GM19043 (cell line): ENCODE measurements around the gene HOXA3.
A peak's percentile ranks its signal among the peaks of the same experiment; 100 is the strongest.

ENCODE experiments used
- ATAC-seq: cut with Tn5 transposase; IDR thresholded peaks from one replicate; pipeline ENCODE4 v1.9.1; 2021; ENCODE audit warnings: low read depth; ENCODE audit not compliant: unreplicated experiment

HOXA3 gene

GRCh38 chr7:27131390-27131819 lies 21.0 kb downstream of the HOXA3 start:
- no peak for ATAC-seq

- ATAC-seq: peak; percentile 77
These were observed 21.6 kb downstream of the HOXA3 start, which contains the start of gene HOXA4 for GRCh38 chr7:27130540-27131389. HOXA4 (minus strand) TSS chr7:27130757; CDS start chr7:27130733, 24 bp downstream.

GRCh38 chr7:27129729-27130539 lies 22.4 kb downstream of the HOXA3 start:
- ATAC-seq: no peak

- no peak for ATAC-seq
These were observed 23.3 kb downstream of the HOXA3 start for GRCh38 chr7:27128776-27129728.

GRCh38 chr7:27128034-27128433 lies 24.3 kb downstream of the HOXA3 start:
- no peak for ATAC-seq

GRCh38 chr7:27126596-27127327 lies 25.6 kb downstream of the HOXA3 start:
- ATAC-seq: no peak

GRCh38 chr7:27125986-27126394 lies 26.4 kb downstream of the HOXA3 start:
- ATAC-seq: no peak

- no peak for ATAC-seq
These were observed 27.3 kb downstream of the HOXA3 start for GRCh38 chr7:27124902-27125689.

- no peak for ATAC-seq
These were observed 28.1 kb downstream of the HOXA3 start for GRCh38 chr7:27124096-27124901.

- no peak for ATAC-seq
These were observed 28.8 kb downstream of the HOXA3 start for GRCh38 chr7:27123477-27124053.

- ATAC-seq: no peak
These were observed 29.3 kb downstream of the HOXA3 start for GRCh38 chr7:27123007-27123476.

- no peak for ATAC-seq
These were observed 30.1 kb downstream of the HOXA3 start for GRCh38 chr7:27122077-27122910.

- no peak for ATAC-seq
These were observed 30.7 kb downstream of the HOXA3 start for GRCh38 chr7:27121684-27122076.

GRCh38 chr7:27119412-27119911 lies 32.9 kb downstream of the HOXA3 start:
- ATAC-seq: no peak

- no peak for ATAC-seq
These were observed 33.8 kb downstream of the HOXA3 start for GRCh38 chr7:27118580-27118979.

GRCh38 chr7:27117887-27118491 lies 34.4 kb downstream of the HOXA3 start:
- no peak for ATAC-seq
